ENCODE results near the gene AFF3. TPM values are rescaled to one million over a fixed set of nuclear protein-coding genes. Genes with fewer than 3 reads are reported as not detected.

Gene AFF3
- total and polyA plus RNA-seq, 2 of the 8 experiments (the other 6 are each of a cell fraction or from before 2014, with no cell fraction given): 0.27 to 3.0 TPM

DNA sequence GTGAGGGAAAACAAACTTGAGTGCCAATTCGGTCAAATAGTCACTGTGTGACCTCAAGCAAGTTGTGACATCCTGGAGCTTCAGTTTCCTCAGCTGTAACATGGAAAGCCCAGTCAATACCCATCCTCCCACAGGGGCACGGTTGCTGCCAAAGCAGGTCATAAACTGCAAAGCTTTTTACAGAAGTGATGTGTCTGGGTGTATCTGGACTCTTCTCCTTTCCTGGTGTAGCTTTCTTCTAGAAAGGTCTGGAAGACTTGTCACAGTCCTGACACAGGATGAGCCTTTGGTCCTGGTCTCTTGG, 4.2 kb upstream of the AFF3 start:
- TF ChIP-seq CTBP2 (IDR thresholded peaks at IDR 0.05; ENCODE audit: borderline replicate concordance, insufficient read depth, insufficient read length, low read length) (no peak), MAFK (IDR thresholded peaks at IDR 0.05; ENCODE audit: low read depth, low read length) (no peak), JUND (IDR thresholded peaks at IDR 0.05; ENCODE audit: low read length) (no peak), EZH2 (IDR thresholded peaks at IDR 0.05; ENCODE audit: low read depth, low read length, severe bottlenecking) (no peak), TAF7 (optimal IDR thresholded peaks at IDR 0.05; ENCODE audit: borderline replicate concordance, low read depth, low read length) (no peak)
- TF ChIP-seq, protein P1, sequence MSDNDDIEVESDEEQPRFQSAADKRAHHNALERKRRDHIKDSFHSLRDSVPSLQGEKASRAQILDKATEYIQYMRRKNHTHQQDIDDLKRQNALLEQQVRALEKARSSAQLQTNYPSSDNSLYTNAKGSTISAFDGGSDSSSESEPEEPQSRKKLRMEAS (IDR thresholded peaks at IDR 0.05): no peak

More for the DNA sequence above, 4.2 kb upstream of the AFF3 start:
- Histone ChIP-seq H3K4me3 (ENCODE audit: extremely low read depth in 1 of 4, insufficient read depth in 2 of 4, low read depth in 3 of 4, low read length in 4 of 4) (no peak overlapping the region), H3K23me2 (ENCODE audit: low read depth, low read length) (no peaks in the 10 kb centered on the region), H2AFZ (ENCODE audit: low read length) (no peak overlapping the region), H3K4ac (replicated peaks; ENCODE audit: insufficient read length, low read depth, low read length) (no peak overlapping the region), H4K91ac (replicated peaks; ENCODE audit: insufficient read length, low read length) (no peak overlapping the region), H3K79me2 (ENCODE audit: control insufficient read depth in 1 of 2, insufficient read depth in 2 of 2, low read length in 2 of 2) (no peaks in the 10 kb centered on the region), H3K14ac (ENCODE audit: insufficient read length) (no peak overlapping the region), H3K9me3 (ENCODE audit: insufficient read depth in 2 of 2, low read depth in 1 of 2, low read length in 1 of 2) (no peaks in the 10 kb centered on the region), H3K9ac (replicated peaks in 1 of 4; ENCODE audit: extremely low read depth in 1 of 4, low read depth in 3 of 4, low read length in 3 of 4) (no peak overlapping the region), H4K20me1 (replicated peaks in 1 of 2; ENCODE audit: control insufficient read depth in 1 of 2, insufficient read depth in 2 of 2, low read length in 2 of 2) (no peaks in the 10 kb centered on the region), H2BK120ac (replicated peaks; ENCODE audit: low read depth, low read length) (no peak overlapping the region), H4K5ac (ENCODE audit: insufficient read length, low read depth, low read length) (no peak overlapping the region), H2BK20ac (ENCODE audit: low read length) (no peak overlapping the region), H2BK5ac (ENCODE audit: low read depth, low read length) (no peak overlapping the region), H3K56ac (replicated peaks; ENCODE audit: insufficient read length, low read depth, low read length) (no peak overlapping the region), H3K27ac (ENCODE audit: low read depth, low read length) (no peak overlapping the region), H3K18ac (ENCODE audit: extremely low read depth, low read length) (no peak overlapping the region), H2BK12ac (ENCODE audit: low read depth, low read length) (no peak overlapping the region), H4K8ac (ENCODE audit: extremely low read depth, insufficient read depth, low read length) (no peak overlapping the region), H3K79me1 (ENCODE audit: low read depth, low read length) (no peaks in the 10 kb centered on the region), H2AK5ac (ENCODE audit: low read depth, low read length) (no peak overlapping the region), H3K4me1 (replicated peaks in 1 of 4; ENCODE audit: control insufficient read depth in 3 of 4, insufficient read depth in 4 of 4, low read length in 3 of 4) (no peaks in the 10 kb centered on the region), H2BK15ac (ENCODE audit: low read length) (no peak overlapping the region), H3K27me3 (replicated peaks in 1 of 4; ENCODE audit: control insufficient read depth in 3 of 4, extremely low read depth in 1 of 4, insufficient read depth in 3 of 4, low read length in 3 of 4) (no peaks in the 10 kb centered on the region; a peak in 1 of 7 replicates), H3K36me3 (ENCODE audit: control insufficient read depth in 2 of 4, insufficient read depth in 4 of 4, low read length in 3 of 4) (no peaks in the 10 kb centered on the region), H3K23ac (ENCODE audit: insufficient read length) (no peak overlapping the region), H3K4me2 (ENCODE audit: insufficient read depth in 1 of 2, low read depth in 2 of 2, low read length in 2 of 2) (no peak overlapping the region)
- FAIRE-seq (no peak), DNase-seq (ENCODE audit: low read depth in 1 of 2, low spot score in 2 of 2) (no peak)
- POLR2A ChIA-PET (ENCODE audit: partially characterized antibody): no interaction called here
- WGBS, 2 experiments (ENCODE audit: extremely low coverage in 1 of 2, insufficient coverage in 1 of 2, insufficient read length in 1 of 2, insufficient replicate concordance in 2 of 2, low coverage in 1 of 2, low lambda C conversion rate in 2 of 2, missing lambda C conversion rate in 1 of 2): 79% methylated on average over 2 of the region's 2 CpGs; no CpG with 5 or more reads in 1 of the 2 experiments
- CTCF ChIA-PET (ENCODE audit: partially characterized antibody): interaction anchor here (0.7 to 1.5 kb wide), 5 partner anchors 8 to 116 kb away, joined by 3 read pairs; no protein-coding TSS in a partner anchor
